Measurements from ENCODE around the gene AGPAT3.

AGPAT3 gene

GRCh38 chr21:43910460-43910859 is 45.4 kb downstream of the AGPAT3 start:
- no peak for TF ChIP-seq CTCF (IDR thresholded peaks at IDR 0.05)
- TF ChIP-seq ZFX (IDR thresholded peaks at IDR 0.05; ENCODE audit: borderline replicate concordance): no peak
- H3K27ac ChIP-seq: no peak overlapping the region

GRCh38 chr21:43911015-43911934 is 46.3 kb downstream of the AGPAT3 start:
- TF ChIP-seq CTCF (IDR thresholded peaks at IDR 0.05): no peak
- no peak for TF ChIP-seq ZFX (IDR thresholded peaks at IDR 0.05; ENCODE audit: borderline replicate concordance)

GRCh38 chr21:43911935-43912487 is 47.0 kb downstream of the AGPAT3 start:
- no peak for TF ChIP-seq CTCF (IDR thresholded peaks at IDR 0.05)
- TF ChIP-seq ZFX (IDR thresholded peaks at IDR 0.05; ENCODE audit: borderline replicate concordance): no peak
- no peak overlapping the region for H3K27ac ChIP-seq

More at GRCh38 chr21:43911015-43911934, 46.3 kb downstream of the AGPAT3 start:
- no peak overlapping the region for H3K27ac ChIP-seq

- TF ChIP-seq CTCF (IDR thresholded peaks at IDR 0.05) (no peak), ZFX (IDR thresholded peaks at IDR 0.05; ENCODE audit: borderline replicate concordance) (no peak)
- H3K27ac ChIP-seq: no peak overlapping the region
These were observed 47.5 kb downstream of the AGPAT3 start for GRCh38 chr21:43912500-43912899.

- H3K27ac ChIP-seq: no peak overlapping the region
- TF ChIP-seq CTCF (IDR thresholded peaks at IDR 0.05): no peak
- no peak for TF ChIP-seq ZFX (IDR thresholded peaks at IDR 0.05; ENCODE audit: borderline replicate concordance)
These were observed 47.9 kb downstream of the AGPAT3 start for GRCh38 chr21:43912910-43913309.

- no peak overlapping the region for H3K27ac ChIP-seq
- TF ChIP-seq CTCF (IDR thresholded peaks at IDR 0.05) (no peak), ZFX (IDR thresholded peaks at IDR 0.05; ENCODE audit: borderline replicate concordance) (no peak)
These were observed 48.9 kb downstream of the AGPAT3 start for GRCh38 chr21:43913928-43914327.

GRCh38 chr21:43916076-43916475 is 51.1 kb downstream of the AGPAT3 start:
- H3K27ac ChIP-seq: no peak overlapping the region
- no peak for TF ChIP-seq CTCF (IDR thresholded peaks at IDR 0.05)
- no peak for TF ChIP-seq ZFX (IDR thresholded peaks at IDR 0.05; ENCODE audit: borderline replicate concordance)
